IgD-negative memory B cell (primary cell): Measurements from ENCODE around the gene KCNMB2. TPM values are rescaled to one million over a fixed set of nuclear protein-coding genes. Genes with fewer than 3 reads are reported as not detected.

ENCODE experiments used
- H3K27ac Mint-ChIP-seq, 3 donors: one replicate each; pipeline ENCODE4 v1.8.0; 2020 to 2022; ENCODE audit warnings: mild to moderate bottlenecking in 3 of 3, mixed read lengths in 3 of 3, moderate library complexity in 1 of 3
- H3K27me3 Mint-ChIP-seq: one replicate; pipeline ENCODE4 v1.8.0; 2021; ENCODE audit warnings: mixed read lengths
- H3K36me3 Mint-ChIP-seq: one replicate; pipeline ENCODE4 v1.8.0; 2020; ENCODE audit warnings: mild to moderate bottlenecking, mixed read lengths
- H3K4me1 Mint-ChIP-seq, 3 donors: one replicate each; pipeline ENCODE4 v1.8.0; 2020 to 2022; ENCODE audit warnings: mixed read lengths in 3 of 3, mild to moderate bottlenecking in 1 of 3
- H3K4me3 Mint-ChIP-seq, 4 donors: one replicate each; pipeline ENCODE4 v1.8.0; 2020 to 2022; ENCODE audit warnings: mild to moderate bottlenecking in 4 of 4, mixed read lengths in 4 of 4, moderate library complexity in 3 of 4
- H3K9me3 Mint-ChIP-seq, 3 donors: one replicate each; pipeline ENCODE4 v1.8.0; 2020 to 2021; ENCODE audit warnings: mixed read lengths in 3 of 3, mild to moderate bottlenecking in 1 of 3
- polyA plus RNA-seq: library from polyadenylated mRNA; unstranded; fragments of 300-500 nt; fragmentation: Illumina TruSeq; gene quantifications from one replicate; pipeline ENCODE4 v1.2.3, GENCODE V29; 2021

KCNMB2 gene
- polyA plus RNA-seq, 1 donor from 2014 or later: not detected

- no peaks in the 10 kb centered on the region for H3K4me1 Mint-ChIP-seq
- no peak overlapping the region for H3K4me3 Mint-ChIP-seq
- H3K27ac Mint-ChIP-seq: no peak overlapping the region
- peaks cover 2% of the 10 kb centered on the region for H3K36me3 Mint-ChIP-seq
- peaks cover 0 to 11% (median 2%) of the 10 kb centered on the region in 3 donors for H3K9me3 Mint-ChIP-seq
- no peaks in the 10 kb centered on the region for H3K27me3 Mint-ChIP-seq
Observed at GRCh38 chr3:178583963-178584575, 47.8 kb downstream of the KCNMB2 start.

DNA sequence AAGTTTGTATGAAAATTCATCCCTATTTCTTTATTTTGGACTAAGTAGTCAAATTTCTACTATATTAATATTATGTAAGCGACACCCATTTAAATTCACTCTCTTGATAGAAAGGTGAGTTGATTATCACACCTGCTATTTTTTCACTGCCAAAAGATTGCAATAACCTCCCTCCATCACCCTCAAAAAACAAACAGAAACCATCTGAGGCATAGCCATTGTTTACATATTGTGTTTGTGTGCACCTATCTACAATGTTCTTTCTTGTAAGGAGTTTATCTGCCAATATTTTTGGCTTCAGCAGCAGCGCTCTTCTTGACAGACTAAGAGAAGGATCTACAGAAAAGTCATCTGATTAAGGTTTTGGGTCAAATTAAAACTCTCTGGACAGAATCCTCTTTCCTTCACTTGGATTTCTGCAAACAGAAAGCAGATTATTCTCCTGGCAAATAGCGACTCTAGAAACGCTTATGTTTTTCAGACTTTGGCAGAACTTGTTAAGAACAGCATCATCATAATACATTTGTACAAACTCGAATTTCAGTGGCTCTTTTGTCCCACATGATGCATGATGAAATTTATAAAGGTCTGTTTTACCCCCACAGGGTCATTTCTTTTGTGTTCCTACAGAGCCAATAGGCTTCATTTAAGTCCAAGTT lies 48.6 kb downstream of the KCNMB2 start:
- Mint-ChIP-seq H3K4me3 (no peak overlapping the region), H3K4me1 (no peaks in the 10 kb centered on the region), H3K36me3 (no peaks in the 10 kb centered on the region), H3K27ac (no peak overlapping the region), H3K27me3 (no peaks in the 10 kb centered on the region), H3K9me3 (peaks cover 0 to 5% (median 0%) of the 10 kb centered on the region in 3 donors)

- Mint-ChIP-seq H3K4me3 (no peak overlapping the region), H3K4me1 (no peaks in the 10 kb centered on the region), H3K9me3 (peaks cover 0 to 5% (median 0%) of the 10 kb centered on the region in 3 donors), H3K27me3 (no peaks in the 10 kb centered on the region), H3K27ac (no peak overlapping the region), H3K36me3 (no peaks in the 10 kb centered on the region)
Observed at GRCh38 chr3:178585454-178585853, 49.2 kb downstream of the KCNMB2 start.

DNA sequence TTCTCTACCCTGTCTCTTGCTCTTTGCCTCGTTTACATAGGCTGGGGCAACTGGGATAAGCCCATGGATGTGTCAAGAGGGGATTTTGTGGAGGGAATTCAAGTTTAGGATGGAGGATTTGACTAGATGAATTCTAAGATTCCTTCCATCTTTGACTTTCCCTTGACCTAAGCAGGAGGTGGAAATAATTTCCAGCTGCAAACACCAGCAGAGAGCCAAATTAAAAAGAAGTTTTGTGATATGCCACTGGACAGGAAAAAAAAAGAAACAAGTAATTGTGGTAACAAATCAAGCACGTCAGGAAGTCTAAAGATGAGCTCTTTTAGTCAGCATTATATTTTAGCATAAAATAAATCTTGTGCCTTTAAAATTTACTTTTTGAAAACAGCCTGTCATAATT lies 49.8 kb downstream of the KCNMB2 start:
- H3K4me3 Mint-ChIP-seq: no peak overlapping the region
- no peaks in the 10 kb centered on the region for H3K27me3 Mint-ChIP-seq
- H3K9me3 Mint-ChIP-seq: no peaks in the 10 kb centered on the region
- H3K36me3 Mint-ChIP-seq: no peaks in the 10 kb centered on the region
- H3K4me1 Mint-ChIP-seq: no peaks in the 10 kb centered on the region
- H3K27ac Mint-ChIP-seq: no peak overlapping the region

- Mint-ChIP-seq H3K9me3 (no peaks in the 10 kb centered on the region), H3K27ac (no peak overlapping the region), H3K27me3 (no peaks in the 10 kb centered on the region), H3K36me3 (no peaks in the 10 kb centered on the region), H3K4me1 (no peaks in the 10 kb centered on the region), H3K4me3 (no peak overlapping the region)
Observed at GRCh38 chr3:178588628-178589027, 52.4 kb downstream of the KCNMB2 start.

DNA sequence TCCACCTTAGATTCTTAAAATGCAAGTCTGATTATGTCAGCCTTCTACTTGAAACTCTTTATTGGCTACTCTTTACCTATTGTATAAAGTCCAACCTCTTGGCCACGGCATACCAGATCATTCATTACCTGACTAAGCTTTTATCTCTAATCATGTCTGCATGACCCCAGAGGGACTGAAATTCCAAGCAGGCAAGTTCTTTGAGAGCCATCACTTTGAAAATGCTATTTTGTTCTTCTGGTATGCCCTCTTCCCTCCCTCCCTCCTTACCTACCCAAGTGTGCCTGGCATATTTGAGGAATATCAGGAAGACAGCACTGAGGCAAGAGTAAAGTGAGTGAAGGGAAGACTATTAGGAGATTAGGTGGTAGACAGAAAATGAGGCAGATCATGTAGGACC lies 57.5 kb downstream of the KCNMB2 start:
- Mint-ChIP-seq H3K9me3 (no peaks in the 10 kb centered on the region), H3K27ac (no peak overlapping the region), H3K4me3 (no peak overlapping the region), H3K36me3 (no peaks in the 10 kb centered on the region), H3K27me3 (peaks cover 3% of the 10 kb centered on the region), H3K4me1 (no peaks in the 10 kb centered on the region)

DNA sequence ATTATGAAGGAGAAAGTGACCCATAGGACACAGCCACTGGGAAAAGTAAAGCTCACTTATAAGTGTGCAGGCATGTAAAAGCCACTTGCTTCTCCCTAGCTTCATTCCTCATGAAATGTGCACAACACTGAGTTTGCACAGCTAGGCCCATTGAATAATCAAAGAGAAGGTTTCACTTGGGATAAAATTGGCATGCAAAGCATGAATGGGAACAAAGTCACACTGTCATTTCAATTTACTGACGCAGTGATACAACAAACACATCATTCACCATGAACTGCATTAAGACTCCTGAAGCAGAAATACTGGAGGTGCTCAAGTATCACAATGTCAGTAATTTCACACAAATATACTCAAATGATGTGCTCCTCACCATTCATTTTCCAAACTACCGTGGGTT lies 61.1 kb downstream of the KCNMB2 start:
- H3K27me3 Mint-ChIP-seq: peaks cover 3% of the 10 kb centered on the region
- H3K4me1 Mint-ChIP-seq: peaks cover 0 to 1% (median 0%) of the 10 kb centered on the region in 3 donors
- H3K36me3 Mint-ChIP-seq: no peaks in the 10 kb centered on the region
- H3K27ac Mint-ChIP-seq: no peak overlapping the region
- H3K4me3 Mint-ChIP-seq: no peak overlapping the region
- H3K9me3 Mint-ChIP-seq: no peaks in the 10 kb centered on the region

GRCh38 chr3:178602856-178603255 lies 66.6 kb downstream of the KCNMB2 start:
- H3K27ac Mint-ChIP-seq: no peak overlapping the region
- H3K27me3 Mint-ChIP-seq: no peaks in the 10 kb centered on the region
- H3K4me1 Mint-ChIP-seq: peaks cover 0 to 1% (median 0%) of the 10 kb centered on the region in 3 donors
- no peak overlapping the region for H3K4me3 Mint-ChIP-seq
- H3K9me3 Mint-ChIP-seq: no peaks in the 10 kb centered on the region
- no peaks in the 10 kb centered on the region for H3K36me3 Mint-ChIP-seq

GRCh38 chr3:178603735-178604134 lies 67.5 kb downstream of the KCNMB2 start:
- H3K36me3 Mint-ChIP-seq: no peaks in the 10 kb centered on the region
- H3K4me3 Mint-ChIP-seq: no peak overlapping the region
- H3K9me3 Mint-ChIP-seq: peaks cover 0 to 3% (median 0%) of the 10 kb centered on the region in 3 donors
- H3K27ac Mint-ChIP-seq: no peak overlapping the region
- H3K27me3 Mint-ChIP-seq: no peaks in the 10 kb centered on the region
- peaks cover 0 to 1% (median 0%) of the 10 kb centered on the region in 3 donors for H3K4me1 Mint-ChIP-seq

DNA sequence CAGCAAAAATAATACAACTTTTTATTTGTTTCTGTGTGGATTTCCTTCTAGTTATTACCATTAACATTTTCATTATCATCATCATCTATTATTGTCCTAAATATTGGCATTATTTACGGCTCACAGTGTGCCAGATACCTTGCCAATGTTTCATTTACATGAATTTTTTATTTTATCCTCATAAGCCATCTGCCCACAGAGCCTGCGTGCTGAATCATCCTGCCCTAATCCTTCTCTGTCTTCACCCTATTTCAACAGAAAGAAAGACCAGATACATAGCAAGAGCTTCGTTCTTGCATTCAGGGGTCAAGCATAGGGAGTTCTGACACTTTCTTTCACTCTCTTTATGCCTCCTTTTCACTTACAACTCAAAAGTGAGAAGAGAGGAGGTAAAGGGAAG lies 82.0 kb downstream of the KCNMB2 start:
- Mint-ChIP-seq H3K9me3 (peaks cover 0 to 1% (median 0%) of the 10 kb centered on the region in 3 donors), H3K4me1 (peaks cover 0 to 2% (median 0%) of the 10 kb centered on the region in 3 donors), H3K4me3 (no peak overlapping the region), H3K27ac (no peak overlapping the region), H3K27me3 (peaks cover 1% of the 10 kb centered on the region), H3K36me3 (no peaks in the 10 kb centered on the region)

DNA sequence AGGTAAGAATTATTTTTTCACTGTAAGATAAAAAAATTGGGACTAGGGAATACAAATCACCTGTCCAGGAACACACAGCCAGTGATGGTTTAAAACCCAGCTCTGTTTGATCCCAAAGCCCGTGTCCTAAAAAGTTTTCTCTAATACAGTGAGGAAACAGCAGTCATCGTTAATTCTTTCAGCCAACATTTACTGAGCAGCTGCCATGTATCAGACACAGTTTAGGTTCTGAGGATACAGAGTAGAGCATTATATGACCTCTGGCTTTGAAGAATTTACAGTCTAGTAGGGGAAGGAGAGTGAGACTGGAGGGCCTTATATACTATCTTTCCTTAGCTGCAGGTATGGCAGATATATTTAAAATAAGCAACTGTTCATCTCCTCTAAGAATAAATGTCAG lies 82.7 kb downstream of the KCNMB2 start:
- Mint-ChIP-seq H3K27ac (no peak overlapping the region), H3K27me3 (peaks cover 1% of the 10 kb centered on the region), H3K9me3 (peaks cover 0 to 1% (median 0%) of the 10 kb centered on the region in 3 donors), H3K4me3 (no peak overlapping the region), H3K4me1 (peaks cover 0 to 2% (median 0%) of the 10 kb centered on the region in 3 donors), H3K36me3 (no peaks in the 10 kb centered on the region)

DNA sequence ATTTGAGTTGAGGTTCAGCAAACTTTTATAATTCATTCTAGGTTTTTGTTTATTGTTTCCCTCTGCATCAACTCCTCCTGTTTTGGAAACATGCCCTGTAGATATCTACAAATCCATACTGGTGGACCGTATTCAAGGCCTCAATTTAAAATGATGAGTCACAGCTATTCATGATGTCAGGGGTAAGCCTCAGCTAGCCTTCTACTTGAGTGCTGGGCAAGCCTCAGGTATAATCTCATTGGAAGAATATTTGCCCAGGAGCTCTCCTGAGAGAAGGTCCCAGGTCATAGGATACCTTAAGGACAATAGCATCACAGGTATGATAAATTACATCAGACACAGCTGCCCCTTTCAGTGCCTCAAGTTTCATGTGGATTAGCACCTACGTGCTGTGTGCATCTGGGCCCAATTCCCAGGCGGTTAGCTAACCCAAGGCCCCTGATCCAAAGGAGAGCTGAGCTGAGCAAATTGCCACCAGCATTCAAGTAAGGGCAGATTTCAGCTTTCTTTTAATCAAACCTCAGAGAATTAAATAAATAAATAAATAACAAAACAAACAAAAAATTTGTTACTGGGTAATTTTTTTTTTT lies 87.5 kb downstream of the KCNMB2 start:
- Mint-ChIP-seq H3K27ac (no peak overlapping the region), H3K4me3 (no peak overlapping the region), H3K36me3 (no peaks in the 10 kb centered on the region), H3K9me3 (no peaks in the 10 kb centered on the region), H3K4me1 (no peaks in the 10 kb centered on the region), H3K27me3 (no peaks in the 10 kb centered on the region)

DNA sequence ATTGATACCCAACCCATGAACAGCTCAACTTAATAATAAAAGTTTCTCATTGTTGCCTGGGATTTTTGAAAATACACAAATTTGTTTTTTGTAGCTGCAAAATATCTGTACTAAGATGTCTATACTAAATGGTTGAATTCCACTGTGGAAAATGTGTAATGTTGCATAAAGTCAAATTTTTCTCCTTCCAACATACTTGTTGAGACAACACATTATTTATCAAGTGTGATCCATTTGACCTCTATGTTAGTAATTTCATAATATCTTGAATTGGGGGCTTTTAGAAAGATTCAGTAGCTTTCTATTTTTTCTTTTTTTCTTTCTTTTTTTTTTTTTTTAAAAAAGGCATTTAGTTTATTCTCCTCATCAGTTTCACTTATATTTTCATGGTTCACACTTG lies 88.0 kb downstream of the KCNMB2 start:
- Mint-ChIP-seq H3K4me3 (no peak overlapping the region), H3K36me3 (no peaks in the 10 kb centered on the region), H3K4me1 (no peaks in the 10 kb centered on the region), H3K27me3 (no peaks in the 10 kb centered on the region), H3K27ac (no peak overlapping the region), H3K9me3 (no peaks in the 10 kb centered on the region)

GRCh38 chr3:178625053-178625600 lies 88.9 kb downstream of the KCNMB2 start:
- H3K4me3 Mint-ChIP-seq: no peak overlapping the region
- H3K36me3 Mint-ChIP-seq: no peaks in the 10 kb centered on the region
- H3K4me1 Mint-ChIP-seq: no peaks in the 10 kb centered on the region
- no peaks in the 10 kb centered on the region for H3K9me3 Mint-ChIP-seq
- H3K27ac Mint-ChIP-seq: no peak overlapping the region
- no peaks in the 10 kb centered on the region for H3K27me3 Mint-ChIP-seq

GRCh38 chr3:178628037-178628436 lies 91.8 kb downstream of the KCNMB2 start:
- no peaks in the 10 kb centered on the region for H3K4me1 Mint-ChIP-seq
- H3K9me3 Mint-ChIP-seq: peaks cover 0 to 6% (median 1%) of the 10 kb centered on the region in 3 donors
- no peaks in the 10 kb centered on the region for H3K27me3 Mint-ChIP-seq
- no peak overlapping the region for H3K27ac Mint-ChIP-seq
- no peak overlapping the region for H3K4me3 Mint-ChIP-seq
- H3K36me3 Mint-ChIP-seq: no peaks in the 10 kb centered on the region
